Measurements from ENCODE around the gene TEF.
A peak's percentile ranks its signal among the peaks of the same experiment; 100 is the strongest.

The TEF gene, protein sequence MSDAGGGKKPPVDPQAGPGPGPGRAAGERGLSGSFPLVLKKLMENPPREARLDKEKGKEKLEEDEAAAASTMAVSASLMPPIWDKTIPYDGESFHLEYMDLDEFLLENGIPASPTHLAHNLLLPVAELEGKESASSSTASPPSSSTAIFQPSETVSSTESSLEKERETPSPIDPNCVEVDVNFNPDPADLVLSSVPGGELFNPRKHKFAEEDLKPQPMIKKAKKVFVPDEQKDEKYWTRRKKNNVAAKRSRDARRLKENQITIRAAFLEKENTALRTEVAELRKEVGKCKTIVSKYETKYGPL

GRCh38 chr22:41381329-41382097 is at the start of gene TEF:
Gene TEF (plus strand): TSS chr22:41381942. CDS start chr22:41382045, 103 bp downstream.
- TF ChIP-seq, protein P1, sequence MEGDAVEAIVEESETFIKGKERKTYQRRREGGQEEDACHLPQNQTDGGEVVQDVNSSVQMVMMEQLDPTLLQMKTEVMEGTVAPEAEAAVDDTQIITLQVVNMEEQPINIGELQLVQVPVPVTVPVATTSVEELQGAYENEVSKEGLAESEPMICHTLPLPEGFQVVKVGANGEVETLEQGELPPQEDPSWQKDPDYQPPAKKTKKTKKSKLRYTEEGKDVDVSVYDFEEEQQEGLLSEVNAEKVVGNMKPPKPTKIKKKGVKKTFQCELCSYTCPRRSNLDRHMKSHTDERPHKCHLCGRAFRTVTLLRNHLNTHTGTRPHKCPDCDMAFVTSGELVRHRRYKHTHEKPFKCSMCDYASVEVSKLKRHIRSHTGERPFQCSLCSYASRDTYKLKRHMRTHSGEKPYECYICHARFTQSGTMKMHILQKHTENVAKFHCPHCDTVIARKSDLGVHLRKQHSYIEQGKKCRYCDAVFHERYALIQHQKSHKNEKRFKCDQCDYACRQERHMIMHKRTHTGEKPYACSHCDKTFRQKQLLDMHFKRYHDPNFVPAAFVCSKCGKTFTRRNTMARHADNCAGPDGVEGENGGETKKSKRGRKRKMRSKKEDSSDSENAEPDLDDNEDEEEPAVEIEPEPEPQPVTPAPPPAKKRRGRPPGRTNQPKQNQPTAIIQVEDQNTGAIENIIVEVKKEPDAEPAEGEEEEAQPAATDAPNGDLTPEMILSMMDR (IDR thresholded peaks at IDR 0.05) = no peak
- no peak for TF ChIP-seq ZFX (IDR thresholded peaks at IDR 0.05; ENCODE audit: borderline replicate concordance)

DNA sequence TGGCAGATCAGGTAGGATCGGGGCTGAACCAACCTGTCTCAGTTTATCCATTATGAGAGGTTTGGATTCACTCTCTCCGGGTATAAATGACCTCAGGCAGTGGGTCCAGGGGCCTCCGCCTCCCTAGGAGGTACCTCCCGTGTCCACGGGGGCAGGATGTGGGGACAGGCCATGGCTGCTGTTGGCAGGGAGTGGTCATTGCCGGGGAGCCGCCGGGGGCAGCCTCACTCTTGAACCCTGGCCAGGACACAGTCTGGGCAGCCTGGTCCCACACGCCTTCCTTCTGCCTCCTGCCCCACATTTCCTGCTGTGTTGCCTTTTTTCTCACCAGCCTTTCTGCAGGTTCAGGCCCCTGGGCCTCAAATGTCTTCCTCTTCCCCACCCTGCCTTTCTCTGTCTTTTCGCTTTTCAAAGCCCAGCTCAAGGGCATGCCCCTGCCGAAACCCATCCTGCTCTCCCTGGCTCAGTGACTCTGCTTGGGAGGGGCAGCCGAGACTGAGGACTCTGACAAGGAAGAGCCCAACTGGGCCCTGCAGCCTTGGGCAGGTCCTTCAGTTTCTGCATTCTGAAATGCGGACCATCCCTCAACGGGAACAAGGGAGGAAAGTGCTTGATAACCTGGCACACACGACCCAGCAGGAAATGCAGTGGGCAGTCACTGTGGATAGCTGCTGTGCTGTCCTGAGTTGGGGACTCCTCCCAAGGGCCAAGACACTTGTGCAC is 49.4 kb upstream of the TEF start:
- H3K27ac ChIP-seq = no peak overlapping the region
- no peak for TF ChIP-seq ZFX (IDR thresholded peaks at IDR 0.05; ENCODE audit: borderline replicate concordance)
- TF ChIP-seq, protein P1 (IDR thresholded peaks at IDR 0.05) = no peak

More at GRCh38 chr22:41381329-41382097, at the start of gene TEF:
- peak within 1 kb of the TSS; percentile 78 for H3K27ac ChIP-seq

GRCh38 chr22:41333806-41334205 is 47.9 kb upstream of the TEF start:
- H3K27ac ChIP-seq = no peak overlapping the region
- no peak for TF ChIP-seq ZFX (IDR thresholded peaks at IDR 0.05; ENCODE audit: borderline replicate concordance)
- TF ChIP-seq, protein P1 (IDR thresholded peaks at IDR 0.05) = no peak

- H3K27ac ChIP-seq = no peak overlapping the region
Observed at GRCh38 chr22:41334215-41334614, 47.5 kb upstream of the TEF start.

DNA sequence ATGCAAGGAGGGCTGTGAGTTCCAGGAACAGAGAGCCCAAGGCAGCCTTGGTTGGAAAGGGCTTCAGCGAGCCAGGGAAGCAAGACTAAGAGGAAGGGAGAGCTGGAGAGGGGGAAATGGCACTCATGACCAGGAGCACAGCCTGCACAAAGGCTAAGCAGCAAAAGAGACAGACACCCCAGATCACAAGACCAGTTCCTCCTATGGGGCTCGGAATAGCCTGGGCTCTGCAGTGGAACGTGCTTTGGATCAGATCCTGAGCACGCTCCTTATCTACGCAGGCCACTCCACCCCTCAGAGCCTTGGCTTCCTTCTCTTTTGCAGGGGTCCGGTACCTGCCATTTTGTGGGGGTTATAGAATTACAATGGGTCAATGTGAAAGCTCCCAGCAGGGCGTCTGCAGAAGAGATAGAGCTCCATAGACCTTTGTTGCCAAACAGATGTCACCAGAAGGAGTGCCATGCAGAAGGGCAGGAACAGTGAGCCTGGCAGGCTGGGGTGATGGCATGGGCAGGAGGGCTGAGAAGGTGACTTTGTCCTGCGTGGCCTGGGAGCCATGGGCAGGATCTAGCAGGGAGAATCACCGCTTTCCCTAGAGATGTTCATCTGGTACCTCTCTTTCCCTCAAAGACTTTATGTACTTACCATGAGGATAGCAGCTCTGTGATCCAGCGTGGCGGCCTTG is 46.6 kb upstream of the TEF start:
- no peak overlapping the region for H3K27ac ChIP-seq
- no peak for TF ChIP-seq ZFX (IDR thresholded peaks at IDR 0.05; ENCODE audit: borderline replicate concordance)
- TF ChIP-seq, protein P1 (IDR thresholded peaks at IDR 0.05) = no peak

More at GRCh38 chr22:41334215-41334614, 47.5 kb upstream of the TEF start:
- no peak for TF ChIP-seq ZFX (IDR thresholded peaks at IDR 0.05; ENCODE audit: borderline replicate concordance)

DNA sequence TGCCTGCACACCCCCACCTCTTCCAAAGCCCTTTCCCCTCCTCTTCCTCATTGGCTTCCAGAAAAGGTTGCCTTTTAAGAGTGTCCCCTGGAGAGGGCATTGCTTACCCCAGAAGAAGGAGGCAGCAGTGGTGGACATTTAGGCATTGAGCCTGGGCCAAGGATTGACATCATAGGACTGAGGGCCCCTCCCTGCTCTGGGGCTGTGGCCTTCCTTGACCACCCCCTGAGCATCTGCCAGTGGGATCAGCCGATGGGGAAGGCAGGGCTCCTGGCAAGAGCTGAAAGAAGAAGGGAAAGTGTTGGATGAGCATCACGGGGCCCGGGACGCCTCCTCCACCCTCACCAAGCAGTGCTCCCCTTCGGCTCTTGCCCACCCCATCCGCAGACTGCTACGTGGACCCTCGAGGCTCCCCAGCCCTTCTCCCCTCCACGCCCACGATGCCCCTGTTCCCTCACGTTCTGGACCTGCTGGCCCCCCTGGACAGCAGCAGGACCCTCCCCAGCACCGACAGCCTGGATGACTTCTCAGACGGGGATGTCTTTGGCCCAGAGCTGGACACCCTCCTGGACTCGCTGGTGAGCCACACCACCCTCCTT is 43.0 kb upstream of the TEF start:
- H3K27ac ChIP-seq = no peak overlapping the region
- TF ChIP-seq, protein P1 (IDR thresholded peaks at IDR 0.05) = no peak
- no peak for TF ChIP-seq ZFX (IDR thresholded peaks at IDR 0.05; ENCODE audit: borderline replicate concordance)

GRCh38 chr22:41339823-41340222 is 41.9 kb upstream of the TEF start:
- TF ChIP-seq, protein P1 (IDR thresholded peaks at IDR 0.05) = no peak
- TF ChIP-seq ZFX (IDR thresholded peaks at IDR 0.05; ENCODE audit: borderline replicate concordance) = no peak
- no peak overlapping the region for H3K27ac ChIP-seq

Data from 22Rv1 (cell line).